SK-N-MC (cell line): Measurements from ENCODE around the gene ITPKC.

Source experiments
- EZH2 ChIP-seq: fragments of 200-600 bp; sonication (generic); IDR thresholded peaks from one replicate; pipeline ENCODE4 v1.6.1; 2017; ENCODE audit warnings: antibody characterized with exemption
- POLR2AphosphoS5 ChIP-seq: IDR thresholded peaks from 2 replicates; pipeline ENCODE4 v1.6.1; 2012; ENCODE audit warnings: mild to moderate bottlenecking, low read depth, low read length, borderline replicate concordance

DNA sequence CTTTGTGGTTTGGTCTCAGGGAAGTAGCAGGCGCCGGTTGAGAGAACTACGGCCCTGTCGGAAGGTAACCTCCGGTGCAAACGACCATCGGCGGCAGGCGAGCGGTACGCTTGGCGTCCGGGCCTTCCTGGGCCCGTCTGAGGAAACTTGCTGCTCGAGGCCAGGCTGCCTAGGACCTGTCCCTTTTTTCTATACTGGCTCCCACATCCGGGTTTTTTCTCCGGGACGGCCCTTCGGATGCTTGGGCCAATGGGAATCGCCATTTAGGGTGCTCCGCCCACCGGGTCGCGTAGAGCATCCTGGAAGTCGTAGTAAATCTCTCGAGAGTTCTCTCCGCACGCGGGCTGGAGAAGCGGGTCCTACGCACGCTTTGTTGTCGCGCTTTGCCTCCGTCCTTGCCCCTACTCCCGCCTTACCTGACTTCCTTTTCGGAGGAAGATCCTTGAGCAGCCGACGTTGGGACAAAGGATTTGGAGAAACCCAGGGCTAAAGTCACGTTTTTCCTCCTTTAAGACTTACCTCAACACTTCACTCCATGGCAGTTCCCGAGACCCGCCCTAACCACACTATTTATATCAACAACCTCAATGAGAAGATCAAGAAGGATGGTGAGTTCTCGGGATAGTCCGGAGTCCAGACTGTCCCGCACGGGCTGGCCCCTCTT, 34.1 kb downstream of the ITPKC start, which contains the start of gene SNRPA:
- TF ChIP-seq POLR2AphosphoS5 (peak; percentile 86), EZH2 (no peak)
